Superior temporal gyrus (tissue), 1 donor: ENCODE measurements around the gene ARF6.
"Not testable (repeated sequence)": the region's sequence is repeated elsewhere in the genome, so short reads cannot be mapped to it uniquely, and the experiment has no call there.

Experiments
- DNase-seq: peaks from one replicate; pipeline ENCODE4 v3.0.0-alpha.2; 2016; ENCODE audit errors: extremely low spot score

Gene ARF6

GRCh38 chr14:49907186-49907585 lies 14.3 kb downstream of the ARF6 start:
- DNase-seq, result no peak

- no peak for DNase-seq
These were observed 15.5 kb downstream of the ARF6 start for GRCh38 chr14:49908433-49908782.

DNA sequence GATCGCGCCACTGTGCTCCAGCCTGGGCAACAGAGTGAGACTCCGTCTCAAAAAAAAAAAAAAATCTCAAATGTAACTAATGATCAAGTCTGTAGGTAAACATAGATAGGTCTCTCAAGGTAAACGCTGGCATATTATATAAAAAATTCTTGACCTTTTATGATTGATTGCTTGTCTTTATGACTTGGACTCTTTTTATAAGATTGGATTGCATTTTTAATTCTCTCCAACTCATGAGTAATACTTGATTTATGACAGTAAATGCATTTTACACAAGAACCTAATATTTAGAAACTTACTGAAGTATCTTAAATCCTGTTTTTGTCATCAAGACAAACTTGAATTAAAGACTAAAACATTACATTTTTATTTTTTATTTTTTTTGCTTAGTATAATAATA lies 16.1 kb downstream of the ARF6 start:
- DNase-seq, result no peak

DNA sequence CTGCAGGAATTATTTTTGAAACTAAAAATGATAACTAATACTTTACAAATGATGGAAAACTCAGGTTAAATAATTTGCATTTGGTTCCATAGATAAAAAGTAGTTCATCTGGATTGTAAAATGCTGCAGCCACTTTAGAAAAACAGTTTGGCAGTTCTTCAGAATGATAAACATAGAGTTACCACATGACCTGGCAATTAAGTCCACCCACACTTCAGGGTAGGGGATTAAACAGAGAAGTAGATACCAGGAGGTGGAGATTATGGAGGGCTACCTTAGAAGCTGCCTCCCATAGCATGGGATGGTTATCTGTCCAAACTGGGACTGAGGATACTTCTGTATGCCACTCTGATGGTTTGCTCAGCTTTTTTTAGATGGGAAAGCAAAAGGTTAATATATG lies 22.2 kb downstream of the ARF6 start:
- DNase-seq, result no peak

DNA sequence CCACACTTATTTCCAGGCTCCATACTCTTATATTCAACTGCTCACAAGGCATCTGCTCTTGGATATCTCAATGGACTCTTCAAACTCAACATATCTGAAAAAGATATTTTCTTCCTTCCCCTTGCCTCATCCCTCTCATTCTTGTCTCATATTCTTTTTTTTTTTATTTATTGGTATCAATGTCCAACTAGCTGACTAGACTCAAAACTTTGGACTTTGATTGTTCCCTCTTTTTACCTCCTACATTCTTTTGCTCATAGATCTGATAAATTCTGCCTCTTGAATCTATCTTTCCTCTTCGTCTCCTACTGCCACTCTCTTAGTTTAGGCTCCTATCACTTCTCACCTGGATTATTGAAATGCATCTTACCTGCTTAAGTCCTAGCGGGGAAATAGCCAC lies 25.8 kb downstream of the ARF6 start:
- no peak for DNase-seq

DNA sequence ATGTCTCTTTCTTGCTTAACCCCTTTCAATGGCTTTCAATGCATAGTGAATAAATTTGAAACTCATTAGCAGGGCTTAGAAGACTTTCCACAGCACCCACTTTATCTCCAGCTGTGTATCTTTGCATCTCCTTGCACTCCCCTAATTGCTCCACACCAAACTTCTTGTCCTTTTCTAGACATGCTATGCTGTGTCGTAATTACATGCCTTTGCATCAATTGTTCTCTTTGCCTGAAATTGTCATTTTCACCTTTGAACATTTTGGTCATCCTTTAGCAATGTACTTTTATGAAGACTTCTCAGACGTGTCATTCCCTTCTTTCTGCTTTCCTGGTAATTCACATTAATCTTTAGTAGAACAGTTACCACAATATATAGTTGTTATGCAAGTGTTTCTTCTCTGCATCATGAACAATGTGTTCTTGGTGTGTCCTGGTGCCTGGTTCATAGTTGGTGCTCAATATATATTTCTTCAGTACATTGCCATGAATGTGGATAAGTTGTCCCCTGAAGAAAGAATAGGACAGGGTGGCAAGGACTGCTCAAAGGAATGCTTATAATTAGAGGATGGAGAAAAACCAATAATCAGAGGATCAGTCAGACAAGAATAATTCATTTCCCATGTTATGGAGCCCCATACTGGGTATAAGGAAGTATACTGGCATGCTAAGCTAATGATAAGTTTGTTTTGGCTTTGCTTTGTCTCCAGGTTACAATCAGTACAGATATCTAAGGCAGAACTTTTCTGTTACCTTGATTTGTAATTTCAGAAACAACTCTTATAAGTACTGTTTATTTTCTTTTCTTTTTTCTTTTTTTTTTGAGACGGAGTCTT lies 27.2 kb downstream of the ARF6 start:
- DNase-seq, result no peak

DNA sequence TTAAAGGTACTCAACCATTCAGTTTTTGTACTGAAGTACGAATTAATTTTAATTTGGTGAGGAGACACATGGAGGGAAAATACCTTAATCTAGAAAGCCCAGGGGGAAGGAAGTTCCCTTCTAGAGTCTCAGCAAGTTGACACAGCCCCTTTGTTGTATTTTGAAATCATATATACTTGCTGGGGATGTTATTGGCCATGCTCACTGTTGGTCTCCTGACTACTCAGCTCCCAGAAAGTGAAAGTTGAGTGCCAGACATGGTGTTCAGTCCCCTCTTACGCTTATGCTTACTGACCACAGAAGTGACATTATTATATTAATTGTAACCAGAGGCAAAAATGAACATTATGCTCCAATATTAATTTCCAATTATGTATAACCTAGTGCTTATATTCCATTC lies 28.1 kb downstream of the ARF6 start:
- DNase-seq, result no peak

DNA sequence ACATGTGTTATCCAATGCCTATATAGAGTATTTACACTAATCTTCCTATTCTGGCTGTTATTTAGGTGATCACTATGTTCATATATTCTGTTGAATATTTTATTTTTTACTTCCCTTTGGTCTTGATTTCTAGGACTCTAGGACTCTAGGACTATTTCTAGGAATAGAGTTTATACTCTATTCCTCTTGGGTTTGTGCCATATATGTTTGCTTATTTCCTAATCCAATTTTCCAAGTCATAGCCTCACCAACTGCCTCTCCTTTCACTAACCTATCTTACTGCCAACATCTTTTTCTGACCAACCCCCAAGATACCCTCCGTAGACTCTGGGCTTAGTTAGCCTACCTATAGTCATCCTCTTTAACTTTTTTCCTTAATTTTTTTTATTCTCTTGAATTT lies 28.5 kb downstream of the ARF6 start:
- DNase-seq, result no peak

DNA sequence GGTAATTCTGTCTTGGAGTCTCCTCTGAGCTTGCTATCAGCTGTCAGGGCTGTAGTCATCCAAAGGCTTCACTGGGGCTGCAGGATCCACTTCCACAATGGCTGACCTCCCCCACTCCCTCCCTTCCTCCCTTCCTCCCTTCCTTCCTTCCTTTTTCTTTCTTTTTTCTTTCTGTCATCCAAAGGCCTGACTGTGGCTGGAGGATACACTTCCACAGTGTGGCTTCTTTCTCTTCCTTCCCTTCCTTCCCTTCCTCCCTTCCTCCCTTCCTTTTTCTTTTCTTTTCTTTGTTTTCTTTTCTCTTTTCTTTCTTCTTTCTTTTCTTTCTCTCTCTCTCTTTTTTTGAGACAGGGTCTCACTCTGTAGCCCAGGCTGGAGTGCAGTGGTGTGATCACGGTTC lies 30.6 kb downstream of the ARF6 start:
- DNase-seq, result no peak

DNA sequence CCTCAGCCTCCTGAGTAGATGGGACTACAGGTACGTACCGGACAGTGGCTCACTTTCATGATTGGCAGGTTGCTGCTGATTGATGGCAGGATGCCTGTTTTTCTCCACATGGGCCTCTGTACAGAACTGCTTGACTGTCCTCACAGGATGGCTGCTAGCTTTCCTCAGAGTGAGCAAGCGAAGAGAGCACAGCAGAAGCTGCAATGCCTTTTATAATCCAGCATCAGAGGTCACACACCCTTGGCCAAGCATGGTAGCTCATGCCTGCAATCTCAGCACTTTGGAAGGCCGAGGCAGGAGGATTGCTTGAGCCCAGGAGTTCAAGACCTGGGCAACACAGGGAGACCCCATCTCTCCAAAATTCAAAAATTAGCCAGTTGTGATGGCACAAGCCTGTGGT lies 31.0 kb downstream of the ARF6 start:
- DNase-seq, result no peak

DNA sequence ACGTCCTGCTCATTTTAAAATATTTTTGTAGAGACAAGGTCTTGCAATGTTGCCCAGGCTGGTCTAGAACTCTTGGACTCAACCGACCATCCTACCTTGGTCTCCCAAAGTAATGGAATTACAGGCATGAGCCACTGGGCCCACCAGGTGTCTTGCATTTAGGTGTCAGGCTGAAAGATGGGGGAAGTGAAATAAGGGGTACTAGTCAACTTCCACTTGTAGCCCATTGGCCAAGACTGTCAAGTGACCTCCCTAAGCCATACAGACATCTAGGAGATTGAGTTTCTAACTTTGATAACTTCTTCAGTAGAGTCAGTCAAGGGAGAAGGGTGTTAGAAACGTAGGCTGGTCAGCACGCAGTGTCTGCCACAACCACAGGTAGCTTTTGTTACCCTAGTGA lies 32.0 kb downstream of the ARF6 start:
- DNase-seq, result no peak

DNA sequence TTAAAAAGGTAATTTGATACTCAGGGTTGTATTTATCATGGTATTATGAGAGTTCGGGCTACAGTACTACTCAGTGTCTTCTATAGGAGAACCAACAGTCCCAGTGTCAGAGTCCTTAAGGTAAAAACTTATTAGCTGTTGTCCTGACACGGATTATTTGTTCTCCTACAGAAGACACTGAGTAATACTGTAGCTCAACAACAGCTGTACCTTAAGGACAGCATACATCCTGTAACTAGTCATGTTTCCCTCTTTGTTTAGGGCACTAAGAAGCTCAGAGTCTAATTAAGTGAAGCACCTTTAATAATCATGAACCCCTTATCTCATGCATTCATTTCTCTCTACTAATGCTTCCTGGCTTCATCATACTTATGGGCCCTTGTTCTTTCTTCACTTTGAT lies 33.9 kb downstream of the ARF6 start:
- no peak for DNase-seq

- no peak for DNase-seq
These were observed 35.1 kb downstream of the ARF6 start for GRCh38 chr14:49928015-49928414.

- no peak for DNase-seq
These were observed 37.8 kb downstream of the ARF6 start for GRCh38 chr14:49930720-49931119.

DNA sequence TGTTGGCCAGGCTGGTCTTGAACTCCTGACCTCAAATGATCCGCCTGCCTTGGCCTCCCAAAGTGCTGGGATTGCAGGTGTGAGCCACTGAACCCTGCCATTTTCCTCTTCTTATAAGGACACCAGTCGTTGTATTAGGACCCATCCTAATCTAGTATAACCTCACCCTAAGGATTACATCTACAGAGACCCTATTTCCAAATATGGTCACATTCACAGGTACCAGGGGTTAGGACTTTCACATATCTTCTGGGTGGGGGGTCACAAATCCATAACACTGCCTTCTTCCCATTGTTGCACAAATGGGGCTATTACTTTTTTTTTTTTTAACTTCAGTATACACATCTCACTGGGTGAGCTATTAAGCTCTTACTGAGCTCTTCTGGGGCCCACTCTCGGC lies 38.6 kb downstream of the ARF6 start:
- DNase-seq, result no peak

DNA sequence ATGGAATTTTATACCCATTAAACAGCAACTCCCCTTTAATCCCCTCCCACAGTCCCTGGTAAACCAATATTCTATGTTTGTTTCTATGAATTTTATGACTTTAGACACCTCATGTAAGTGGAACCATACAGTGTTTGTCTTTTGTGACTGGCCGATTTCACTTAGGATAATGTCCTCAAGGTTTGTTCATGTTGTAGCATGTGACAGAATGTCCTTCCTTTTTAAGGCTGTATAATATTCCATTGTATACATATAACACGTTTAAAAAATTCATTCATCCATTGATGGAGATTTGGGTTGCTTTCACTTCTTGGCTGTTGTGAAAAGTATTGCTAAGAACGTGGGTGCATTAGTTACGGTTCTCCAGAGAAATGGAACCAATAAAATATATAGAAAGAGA lies 40.2 kb downstream of the ARF6 start:
- DNase-seq, result no peak

- DNase-seq, result no peak
These were observed 40.8 kb downstream of the ARF6 start for GRCh38 chr14:49933704-49934103.

GRCh38 chr14:49934646-49935045 lies 41.8 kb downstream of the ARF6 start:
- no peak for DNase-seq

- DNase-seq, result no peak
These were observed 42.6 kb downstream of the ARF6 start for GRCh38 chr14:49935526-49935925.

DNA sequence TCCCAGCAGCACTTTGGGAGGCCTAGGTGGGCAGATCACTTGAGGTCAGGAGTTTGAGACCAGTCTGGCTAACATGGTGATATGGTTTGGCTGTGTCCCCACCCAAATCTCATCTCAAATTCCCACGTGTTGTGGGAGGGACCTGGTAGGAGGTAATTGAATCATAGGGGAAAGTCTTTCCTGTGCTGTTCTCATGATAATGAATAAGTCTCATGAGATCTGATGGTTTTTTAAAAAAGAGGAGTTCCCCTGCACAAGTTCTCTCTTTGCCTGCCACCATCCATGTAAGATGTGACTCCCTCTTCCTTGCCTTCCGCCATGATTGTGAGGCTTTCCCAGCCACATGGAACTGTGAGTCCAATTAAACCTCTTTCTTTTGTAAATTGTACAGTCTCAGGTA lies 43.4 kb downstream of the ARF6 start:
- not testable (repeated sequence) for DNase-seq

- DNase-seq, result not testable (repeated sequence)
These were observed 44.0 kb downstream of the ARF6 start for GRCh38 chr14:49936882-49937281.

- DNase-seq, result not testable (repeated sequence)
These were observed 46.3 kb downstream of the ARF6 start for GRCh38 chr14:49939215-49939614.

- DNase-seq, result no peak
These were observed 47.1 kb downstream of the ARF6 start for GRCh38 chr14:49939884-49940510.
